Erythroblast (primary cell): ENCODE results near the gene VAV2.

Source experiments
- GATA1 ChIP-seq: IDR thresholded peaks from 2 replicates; pipeline ENCODE4 v1.6.1; 2011; ENCODE audit warnings: low read depth, mild to moderate bottlenecking, control low read depth, low read length, moderate library complexity
- POLR2A ChIP-seq: IDR thresholded peaks from 2 replicates; pipeline ENCODE4 v1.6.1; 2011; ENCODE audit warnings: mild to moderate bottlenecking, low read length

DNA sequence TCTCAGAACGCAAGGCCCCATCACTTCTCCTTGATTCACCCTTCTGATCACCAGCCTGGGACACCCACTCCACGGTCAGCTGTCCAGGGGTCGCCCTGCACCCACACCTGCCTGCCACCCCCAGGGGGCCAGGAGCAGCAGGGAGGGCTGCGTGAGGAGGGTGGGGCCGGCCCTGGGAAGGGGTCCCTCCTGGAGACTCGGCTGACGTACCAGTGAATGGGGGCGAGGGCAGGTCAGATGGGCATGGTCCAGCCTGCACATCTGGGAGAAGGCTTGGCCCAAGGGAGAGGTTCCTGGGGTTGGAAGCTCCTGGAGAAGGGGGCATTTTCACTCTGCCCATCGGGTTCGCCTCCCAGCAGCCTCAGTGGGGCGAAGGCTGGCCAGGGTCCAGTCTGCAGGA lies 232.2 kb downstream of the VAV2 start:
- TF ChIP-seq POLR2A (no peak), GATA1 (no peak)
